Bronchial epithelial cell (primary cell): ENCODE measurements around the gene EIF4ENIF1. TPM values are rescaled to one million over a fixed set of nuclear protein-coding genes. Genes with fewer than 3 reads are reported as not detected.

ENCODE experiments used
- DNase-seq: peaks from one replicate; pipeline ENCODE4 v3.0.0-alpha.2; 2010; ENCODE audit warnings: low read depth
- FAIRE-seq: peaks from 2 replicates; lab custom pipeline; 2011; peaks lifted over from hg19 to GRCh38; lab: Jason Lieb, UNC
- H3K27me3 ChIP-seq: 2 replicates; pipeline ENCODE4 v1.5.1; 2011; ENCODE audit warnings: low read length; ENCODE audit not compliant: control insufficient read depth, insufficient read depth
- H3K36me3 ChIP-seq: 2 replicates; pipeline ENCODE4 v1.5.1; 2011; ENCODE audit warnings: low read length; ENCODE audit not compliant: control insufficient read depth, insufficient read depth
- H3K4me3 ChIP-seq: 2 replicates; pipeline ENCODE4 v1.5.1; 2011; ENCODE audit warnings: mild to moderate bottlenecking, low read depth, low read length, control low read depth
- total RNA-seq: library from RNA; depleted of rRNA; stranded (reverse); fragments of >200 nt; gene quantifications from 2 replicates; pipeline ENCODE4 v1.2.1, GENCODE V29; 2014
- TF ChIP-seq, protein P1 (sequence below): IDR thresholded peaks from 2 replicates; pipeline ENCODE4 v1.5.1; 2011; ENCODE audit warnings: mild to moderate bottlenecking, moderate library complexity, low read length, control low read depth, inconsistent platforms; ENCODE audit not compliant: insufficient read depth, severe bottlenecking

Gene EIF4ENIF1
- total RNA-seq, 1 donor from 2014 or later = 5.3 TPM

DNA sequence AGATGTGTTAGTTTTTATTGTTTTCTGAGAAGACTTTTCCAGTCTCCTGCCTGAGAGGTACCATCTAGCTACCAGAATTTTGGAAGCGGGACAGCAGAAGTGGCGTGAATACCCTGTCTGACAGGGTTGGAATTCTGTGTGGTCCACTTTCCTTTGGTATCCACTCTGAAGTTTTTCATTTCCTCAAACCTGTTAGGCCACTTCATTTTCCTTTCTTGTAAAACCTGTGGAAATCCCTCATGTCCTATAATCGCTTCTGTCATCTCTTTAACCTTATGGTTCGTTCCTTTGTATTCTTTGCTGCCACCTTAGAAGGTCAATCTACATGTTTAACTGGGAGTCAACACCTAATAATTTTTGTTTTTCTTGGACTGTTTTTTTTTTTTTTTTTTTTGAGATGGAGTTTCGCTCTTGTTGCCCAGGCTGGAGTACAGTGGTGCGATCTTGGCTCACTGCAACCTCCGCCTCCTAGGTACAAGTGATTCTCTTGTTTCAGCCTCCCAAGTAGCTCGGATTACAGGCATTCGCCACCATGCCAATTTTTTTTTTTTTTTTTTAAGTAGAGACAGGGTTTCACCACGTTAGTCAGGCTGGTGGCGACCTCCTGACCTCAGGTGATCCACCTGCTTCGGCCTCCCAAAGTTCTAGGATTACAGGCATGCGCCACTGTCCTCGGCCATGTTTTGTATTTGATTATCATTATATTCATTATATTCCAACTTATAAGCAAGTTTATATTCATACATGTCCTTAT, 13.7 kb upstream of the EIF4ENIF1 start:
- TF ChIP-seq, protein P1, sequence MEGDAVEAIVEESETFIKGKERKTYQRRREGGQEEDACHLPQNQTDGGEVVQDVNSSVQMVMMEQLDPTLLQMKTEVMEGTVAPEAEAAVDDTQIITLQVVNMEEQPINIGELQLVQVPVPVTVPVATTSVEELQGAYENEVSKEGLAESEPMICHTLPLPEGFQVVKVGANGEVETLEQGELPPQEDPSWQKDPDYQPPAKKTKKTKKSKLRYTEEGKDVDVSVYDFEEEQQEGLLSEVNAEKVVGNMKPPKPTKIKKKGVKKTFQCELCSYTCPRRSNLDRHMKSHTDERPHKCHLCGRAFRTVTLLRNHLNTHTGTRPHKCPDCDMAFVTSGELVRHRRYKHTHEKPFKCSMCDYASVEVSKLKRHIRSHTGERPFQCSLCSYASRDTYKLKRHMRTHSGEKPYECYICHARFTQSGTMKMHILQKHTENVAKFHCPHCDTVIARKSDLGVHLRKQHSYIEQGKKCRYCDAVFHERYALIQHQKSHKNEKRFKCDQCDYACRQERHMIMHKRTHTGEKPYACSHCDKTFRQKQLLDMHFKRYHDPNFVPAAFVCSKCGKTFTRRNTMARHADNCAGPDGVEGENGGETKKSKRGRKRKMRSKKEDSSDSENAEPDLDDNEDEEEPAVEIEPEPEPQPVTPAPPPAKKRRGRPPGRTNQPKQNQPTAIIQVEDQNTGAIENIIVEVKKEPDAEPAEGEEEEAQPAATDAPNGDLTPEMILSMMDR = no peak

GRCh38 chr22:31501738-31502137, 12.1 kb upstream of the EIF4ENIF1 start:
- H3K36me3 ChIP-seq = peaks cover 1% of the 10 kb centered on the region
- FAIRE-seq (no peak), DNase-seq (no peak)
- TF ChIP-seq, protein P1 = no peak
- H3K27me3 ChIP-seq = no peaks in the 10 kb centered on the region
- no peak overlapping the region for H3K4me3 ChIP-seq

More for the DNA sequence above, 13.7 kb upstream of the EIF4ENIF1 start:
- H3K4me3 ChIP-seq = no peak overlapping the region
- DNase-seq (no peak), FAIRE-seq (no peak)
- no peaks in the 10 kb centered on the region for H3K27me3 ChIP-seq
- peaks cover 1% of the 10 kb centered on the region for H3K36me3 ChIP-seq

- H3K4me3 ChIP-seq = peak overlapping the region; percentile 90
- TF ChIP-seq, protein P1 = no peak
- peaks cover 1% of the 10 kb centered on the region for H3K36me3 ChIP-seq
- H3K27me3 ChIP-seq = no peaks in the 10 kb centered on the region
- no peak for DNase-seq
- no peak for FAIRE-seq
Measured at GRCh38 chr22:31497148-31497938, 7.7 kb upstream of the EIF4ENIF1 start.

DNA sequence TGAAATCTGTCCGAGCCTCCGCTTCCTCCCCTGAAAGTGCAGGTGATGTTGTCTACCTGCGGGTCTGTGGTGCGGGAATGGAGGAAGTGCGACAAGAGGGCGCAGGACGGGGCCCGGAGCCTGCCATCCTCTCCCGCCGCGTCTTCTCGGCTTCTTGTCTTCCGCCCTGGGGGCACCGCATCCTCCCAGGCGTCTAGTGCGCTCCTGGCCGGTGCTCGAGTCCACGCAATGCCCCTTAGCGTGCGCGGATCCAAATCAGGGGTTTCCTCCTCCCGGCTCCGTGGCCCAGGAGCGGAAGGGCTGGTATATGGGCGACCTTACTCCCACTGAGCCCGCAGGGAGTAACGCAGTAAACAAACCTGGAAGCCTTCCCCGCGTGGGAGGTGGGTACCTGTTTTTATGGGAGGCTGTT, 7.1 kb upstream of the EIF4ENIF1 start:
- H3K27me3 ChIP-seq = no peaks in the 10 kb centered on the region
- DNase-seq = no peak
- H3K36me3 ChIP-seq = peaks cover under 1% of the 10 kb centered on the region
- H3K4me3 ChIP-seq = peak overlapping the region; percentile 90
- TF ChIP-seq, protein P1 = no peak
- no peak for FAIRE-seq

- H3K27me3 ChIP-seq = no peaks in the 10 kb centered on the region
- no peak for FAIRE-seq
- H3K36me3 ChIP-seq = no peaks in the 10 kb centered on the region
- TF ChIP-seq, protein P1 = peak; percentile 38
- peak within 1 kb of the TSS; percentile 90 for H3K4me3 ChIP-seq
- DNase-seq = peak; percentile 71
Measured at GRCh38 chr22:31496007-31496734, 6.5 kb upstream of the EIF4ENIF1 start, which contains the start of gene SFI1. Gene SFI1 (plus strand): TSS chr22:31496536. CDS start chr22:31508285, 11,749 bp downstream.
